ENCODE results near the gene RAPGEF5.

RAPGEF5 gene

DNA sequence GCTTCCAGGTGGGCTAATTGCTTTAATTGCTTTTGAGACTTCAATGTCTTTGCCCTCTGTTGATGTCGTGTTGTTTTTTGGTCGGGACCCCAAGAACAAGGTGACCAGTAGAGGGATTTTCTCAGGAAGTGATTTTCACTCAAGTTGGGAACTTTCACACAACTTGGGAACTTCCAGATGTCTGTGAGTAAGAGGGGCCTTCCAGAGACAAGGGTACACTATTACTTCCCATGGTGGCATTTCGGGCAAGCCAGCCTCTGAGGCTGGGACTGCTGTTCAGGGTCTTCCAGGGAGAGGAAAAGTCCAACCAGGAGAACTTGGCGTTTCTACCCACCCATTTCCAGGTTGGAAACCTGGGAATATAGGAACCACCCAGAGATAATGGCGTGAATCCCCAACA, 241.3 kb downstream of the RAPGEF5 start:
- H3K4me1 ChIP-seq (ENCODE audit: insufficient read depth, insufficient read length) = no peaks in the 10 kb centered on the region
- TF ChIP-seq ZNF274 (IDR thresholded peaks at IDR 0.05; ENCODE audit: low read depth, low read length) = no peak
- no peak for TF ChIP-seq YY1 (IDR thresholded peaks at IDR 0.05; ENCODE audit: insufficient read depth, insufficient read length)
- TF ChIP-seq SUZ12 (IDR thresholded peaks at IDR 0.05; ENCODE audit: extremely low read depth, insufficient read depth, insufficient read length) = no peak
- no peaks in the 10 kb centered on the region for H3K27me3 ChIP-seq (ENCODE audit: insufficient read depth, insufficient read length)

GRCh38 chr7:22114440-22114981, 242.4 kb downstream of the RAPGEF5 start:
- no peak overlapping the region for H3K4me3 ChIP-seq (ENCODE audit: insufficient read length, low read depth)

More for the DNA sequence above, 241.3 kb downstream of the RAPGEF5 start:
- Histone ChIP-seq H3K4me3 (ENCODE audit: insufficient read length, low read depth) (no peak overlapping the region), H3K36me3 (ENCODE audit: insufficient read depth, insufficient read length, low read length) (no peaks in the 10 kb centered on the region), H3K9me3 (ENCODE audit: insufficient read depth, low read length) (no peaks in the 10 kb centered on the region), H3K9ac (ENCODE audit: insufficient read length, low read depth) (no peak overlapping the region)
- DNase-seq (ENCODE audit: low read depth, low spot score) = no peak

DNA sequence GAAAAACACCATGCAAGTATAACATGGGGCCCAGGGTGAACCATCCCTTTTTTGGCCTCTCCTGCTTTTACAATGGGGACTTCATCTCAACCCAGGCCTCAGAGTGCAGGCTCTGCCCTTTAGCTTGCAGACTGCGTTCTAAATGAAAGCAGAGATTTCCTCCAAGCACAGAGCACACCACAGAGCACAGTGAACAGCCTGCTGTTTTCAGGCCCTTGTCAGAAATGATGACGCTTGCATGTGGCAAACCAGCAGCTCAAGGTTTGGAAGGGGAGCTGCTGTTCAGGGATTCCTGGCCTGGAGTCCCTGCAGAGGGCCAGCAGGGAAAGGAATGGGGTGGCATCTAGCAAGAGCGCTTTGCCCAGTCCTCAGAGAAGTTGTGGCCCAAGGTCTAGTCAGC, 243.9 kb downstream of the RAPGEF5 start:
- no peaks in the 10 kb centered on the region for H3K27me3 ChIP-seq (ENCODE audit: insufficient read depth, insufficient read length)
- H3K9me3 ChIP-seq (ENCODE audit: insufficient read depth, low read length) = no peaks in the 10 kb centered on the region
- no peak overlapping the region for H3K4me3 ChIP-seq (ENCODE audit: insufficient read length, low read depth)
- TF ChIP-seq SUZ12 (IDR thresholded peaks at IDR 0.05; ENCODE audit: extremely low read depth, insufficient read depth, insufficient read length) (no peak), ZNF274 (IDR thresholded peaks at IDR 0.05; ENCODE audit: low read depth, low read length) (no peak), YY1 (IDR thresholded peaks at IDR 0.05; ENCODE audit: insufficient read depth, insufficient read length) (no peak)
- H3K4me1 ChIP-seq (ENCODE audit: insufficient read depth, insufficient read length) = peaks cover 4% of the 10 kb centered on the region
- H3K36me3 ChIP-seq (ENCODE audit: insufficient read depth, insufficient read length, low read length) = no peaks in the 10 kb centered on the region
- no peak overlapping the region for H3K9ac ChIP-seq (ENCODE audit: insufficient read length, low read depth)
- no peak for DNase-seq (ENCODE audit: low read depth, low spot score)

More at GRCh38 chr7:22114440-22114981, 242.4 kb downstream of the RAPGEF5 start:
- TF ChIP-seq YY1 (IDR thresholded peaks at IDR 0.05; ENCODE audit: insufficient read depth, insufficient read length) (no peak), ZNF274 (IDR thresholded peaks at IDR 0.05; ENCODE audit: low read depth, low read length) (no peak), SUZ12 (IDR thresholded peaks at IDR 0.05; ENCODE audit: extremely low read depth, insufficient read depth, insufficient read length) (no peak)
- Histone ChIP-seq H3K4me1 (ENCODE audit: insufficient read depth, insufficient read length) (peaks cover 4% of the 10 kb centered on the region), H3K27me3 (ENCODE audit: insufficient read depth, insufficient read length) (no peaks in the 10 kb centered on the region), H3K9me3 (ENCODE audit: insufficient read depth, low read length) (no peaks in the 10 kb centered on the region), H3K9ac (ENCODE audit: insufficient read length, low read depth) (no peak overlapping the region), H3K36me3 (ENCODE audit: insufficient read depth, insufficient read length, low read length) (no peaks in the 10 kb centered on the region)
- DNase-seq (ENCODE audit: low read depth, low spot score) = no peak

DNA sequence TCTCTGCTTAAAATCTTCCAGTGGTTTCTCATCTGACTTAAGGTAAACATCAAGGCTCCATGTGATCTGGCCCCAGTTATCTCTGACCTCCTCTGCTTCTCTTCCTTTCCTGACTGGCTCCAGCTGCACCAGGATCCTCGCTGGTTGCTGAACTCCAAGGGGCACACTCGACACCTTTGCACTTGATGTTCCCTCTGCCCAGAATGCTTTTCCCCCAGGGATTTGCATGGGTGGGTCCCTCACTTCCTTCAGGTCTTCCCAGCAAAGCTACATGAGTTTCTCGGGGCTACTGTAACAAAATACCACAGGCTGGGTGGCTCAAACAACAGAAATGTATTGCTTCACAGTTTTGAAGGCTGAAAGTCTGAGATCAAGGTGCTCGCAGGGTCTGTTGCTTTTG, 245.3 kb downstream of the RAPGEF5 start:
- Histone ChIP-seq H3K9me3 (ENCODE audit: insufficient read depth, low read length) (no peaks in the 10 kb centered on the region), H3K4me1 (ENCODE audit: insufficient read depth, insufficient read length) (peaks cover 4% of the 10 kb centered on the region), H3K36me3 (ENCODE audit: insufficient read depth, insufficient read length, low read length) (no peaks in the 10 kb centered on the region), H3K9ac (ENCODE audit: insufficient read length, low read depth) (no peak overlapping the region), H3K4me3 (ENCODE audit: insufficient read length, low read depth) (no peak overlapping the region), H3K27me3 (ENCODE audit: insufficient read depth, insufficient read length) (no peaks in the 10 kb centered on the region)
- TF ChIP-seq YY1 (IDR thresholded peaks at IDR 0.05; ENCODE audit: insufficient read depth, insufficient read length) (no peak), SUZ12 (IDR thresholded peaks at IDR 0.05; ENCODE audit: extremely low read depth, insufficient read depth, insufficient read length) (no peak), ZNF274 (IDR thresholded peaks at IDR 0.05; ENCODE audit: low read depth, low read length) (no peak)
- DNase-seq (ENCODE audit: low read depth, low spot score) = no peak

- no peaks in the 10 kb centered on the region for H3K9me3 ChIP-seq (ENCODE audit: insufficient read depth, low read length)
- TF ChIP-seq ZNF274 (IDR thresholded peaks at IDR 0.05; ENCODE audit: low read depth, low read length) (no peak), YY1 (IDR thresholded peaks at IDR 0.05; ENCODE audit: insufficient read depth, insufficient read length) (no peak), SUZ12 (IDR thresholded peaks at IDR 0.05; ENCODE audit: extremely low read depth, insufficient read depth, insufficient read length) (no peak)
- no peaks in the 10 kb centered on the region for H3K27me3 ChIP-seq (ENCODE audit: insufficient read depth, insufficient read length)
- peaks cover 4% of the 10 kb centered on the region for H3K4me1 ChIP-seq (ENCODE audit: insufficient read depth, insufficient read length)
- H3K36me3 ChIP-seq (ENCODE audit: insufficient read depth, insufficient read length, low read length) = no peaks in the 10 kb centered on the region
- no peak overlapping the region for H3K9ac ChIP-seq (ENCODE audit: insufficient read length, low read depth)
- H3K4me3 ChIP-seq (ENCODE audit: insufficient read length, low read depth) = no peak overlapping the region
- no peak for DNase-seq (ENCODE audit: low read depth, low spot score)
Observed at GRCh38 chr7:22110881-22111280, 246.1 kb downstream of the RAPGEF5 start.

- no peak for TF ChIP-seq SUZ12 (IDR thresholded peaks at IDR 0.05; ENCODE audit: extremely low read depth, insufficient read depth, insufficient read length)
- TF ChIP-seq ZNF274 (IDR thresholded peaks at IDR 0.05; ENCODE audit: low read depth, low read length) = no peak
- TF ChIP-seq YY1 (IDR thresholded peaks at IDR 0.05; ENCODE audit: insufficient read depth, insufficient read length) = no peak
Observed at GRCh38 chr7:22110227-22110839, 246.6 kb downstream of the RAPGEF5 start.

GRCh38 chr7:22109761-22110160, 247.2 kb downstream of the RAPGEF5 start:
- Histone ChIP-seq H3K4me3 (ENCODE audit: insufficient read length, low read depth) (no peak overlapping the region), H3K27me3 (ENCODE audit: insufficient read depth, insufficient read length) (no peaks in the 10 kb centered on the region), H3K4me1 (ENCODE audit: insufficient read depth, insufficient read length) (peaks cover 4% of the 10 kb centered on the region), H3K9me3 (ENCODE audit: insufficient read depth, low read length) (no peaks in the 10 kb centered on the region), H3K36me3 (ENCODE audit: insufficient read depth, insufficient read length, low read length) (no peaks in the 10 kb centered on the region), H3K9ac (ENCODE audit: insufficient read length, low read depth) (no peak overlapping the region)
- DNase-seq (ENCODE audit: low read depth, low spot score) = peak; percentile 51
- TF ChIP-seq YY1 (IDR thresholded peaks at IDR 0.05; ENCODE audit: insufficient read depth, insufficient read length) = no peak
- no peak for TF ChIP-seq SUZ12 (IDR thresholded peaks at IDR 0.05; ENCODE audit: extremely low read depth, insufficient read depth, insufficient read length)
- TF ChIP-seq ZNF274 (IDR thresholded peaks at IDR 0.05; ENCODE audit: low read depth, low read length) = no peak

More at GRCh38 chr7:22110227-22110839, 246.6 kb downstream of the RAPGEF5 start:
- Histone ChIP-seq H3K4me3 (ENCODE audit: insufficient read length, low read depth) (no peak overlapping the region), H3K4me1 (ENCODE audit: insufficient read depth, insufficient read length) (peaks cover 4% of the 10 kb centered on the region), H3K36me3 (ENCODE audit: insufficient read depth, insufficient read length, low read length) (no peaks in the 10 kb centered on the region), H3K9ac (ENCODE audit: insufficient read length, low read depth) (no peak overlapping the region), H3K9me3 (ENCODE audit: insufficient read depth, low read length) (no peaks in the 10 kb centered on the region), H3K27me3 (ENCODE audit: insufficient read depth, insufficient read length) (no peaks in the 10 kb centered on the region)
- peak; percentile 91 for DNase-seq (ENCODE audit: low read depth, low spot score)

All from NT2/D1 (cell line).